H9 (cell line): ENCODE measurements around the gene STK32B. TPM values are rescaled to one million over a fixed set of nuclear protein-coding genes. Genes with fewer than 3 reads are reported as not detected.

Experiments
- DNase-seq: peaks from one replicate; pipeline ENCODE4 v3.0.0-alpha.2; 2017
- H2AFZ ChIP-seq: one replicate; pipeline ENCODE4 v1.6.1; 2013; ENCODE audit warnings: mild to moderate bottlenecking, low read length, control low read depth, moderate library complexity
- H2AK5ac ChIP-seq: 2 replicates; pipeline ENCODE4 v1.6.1; 2013; ENCODE audit warnings: low read length, control low read depth, mixed read lengths; ENCODE audit not compliant: insufficient read length
- H2BK120ac ChIP-seq: one replicate; pipeline ENCODE4 v1.6.1; 2013; ENCODE audit warnings: low read depth, mild to moderate bottlenecking, low read length, control low read depth, inconsistent platforms; ENCODE audit not compliant: poor library complexity, severe bottlenecking
- H2BK12ac ChIP-seq: 2 replicates; pipeline ENCODE4 v1.6.1; 2013; ENCODE audit warnings: low read length, control low read depth, mixed read lengths, low read depth; ENCODE audit not compliant: insufficient read length
- H2BK15ac ChIP-seq: 2 replicates; pipeline ENCODE4 v1.6.1; 2013; ENCODE audit warnings: low read depth, low read length, control low read depth
- H2BK20ac ChIP-seq: one replicate; pipeline ENCODE4 v1.6.1; 2013; ENCODE audit warnings: low read depth, mild to moderate bottlenecking, low read length, control low read depth, inconsistent platforms; ENCODE audit not compliant: poor library complexity, severe bottlenecking
- H2BK5ac ChIP-seq: 2 replicates; pipeline ENCODE4 v1.6.1; 2013; ENCODE audit warnings: low read length, control low read depth, mixed read lengths; ENCODE audit not compliant: insufficient read length
- H3K14ac ChIP-seq: 2 replicates; pipeline ENCODE4 v1.6.1; 2013; ENCODE audit warnings: low read length, control low read depth; ENCODE audit not compliant: insufficient read depth
- H3K18ac ChIP-seq: 2 replicates; pipeline ENCODE4 v1.6.1; 2013; ENCODE audit warnings: low read depth, mild to moderate bottlenecking, mixed read lengths, low read length, control low read depth; ENCODE audit not compliant: insufficient read length
- H3K23ac ChIP-seq: 2 replicates; pipeline ENCODE4 v1.6.1; 2013; ENCODE audit warnings: low read length, control low read depth, mixed read lengths, low read depth; ENCODE audit not compliant: insufficient read length
- H3K23me2 ChIP-seq: 2 replicates; pipeline ENCODE4 v1.6.1; 2013; ENCODE audit warnings: low read depth, mild to moderate bottlenecking, mixed read lengths, low read length, control low read depth; ENCODE audit not compliant: insufficient read length, poor library complexity, severe bottlenecking
- H3K27ac ChIP-seq: 2 replicates; pipeline ENCODE4 v1.5.1; 2013; ENCODE audit warnings: low read length, control low read depth, mixed read lengths, low read depth; ENCODE audit not compliant: insufficient read length
- H3K27me3 ChIP-seq: 2 replicates; pipeline ENCODE4 v1.6.1; 2013; ENCODE audit warnings: low read length, control low read depth, inconsistent platforms; ENCODE audit not compliant: insufficient read depth
- H3K4ac ChIP-seq: 2 replicates; pipeline ENCODE4 v1.6.1; 2013; ENCODE audit warnings: low read depth, mild to moderate bottlenecking, control low read depth, inconsistent platforms, low read length, moderate library complexity
- H3K4me1 ChIP-seq: 2 replicates; pipeline ENCODE4 v1.6.1; 2013; ENCODE audit warnings: low read length, control low read depth, inconsistent platforms; ENCODE audit not compliant: insufficient read depth
- H3K4me2 ChIP-seq: 2 replicates; pipeline ENCODE4 v1.6.1; 2013; ENCODE audit warnings: low read length, control low read depth, mixed read lengths; ENCODE audit not compliant: insufficient read length, insufficient read depth
- H3K56ac ChIP-seq: 2 replicates; pipeline ENCODE4 v1.6.1; 2013; ENCODE audit warnings: low read depth, mild to moderate bottlenecking, mixed read lengths, low read length, control low read depth; ENCODE audit not compliant: insufficient read length
- H3K79me1 ChIP-seq: 2 replicates; pipeline ENCODE4 v1.6.1; 2013; ENCODE audit warnings: low read depth, mild to moderate bottlenecking, moderate library complexity, low read length, control low read depth, inconsistent platforms; ENCODE audit not compliant: insufficient read depth, poor library complexity, severe bottlenecking
- H3K79me2 ChIP-seq: 2 replicates; pipeline ENCODE4 v1.6.1; 2013; ENCODE audit warnings: low read length, control low read depth, inconsistent platforms; ENCODE audit not compliant: insufficient read depth
- H3K9ac ChIP-seq: 2 replicates; pipeline ENCODE4 v1.6.1; 2013; ENCODE audit warnings: low read length, control low read depth, mixed read lengths; ENCODE audit not compliant: insufficient read length; ENCODE audit errors: extremely low read depth
- H3K9me3 ChIP-seq: one replicate; pipeline ENCODE4 v1.6.1; 2013; ENCODE audit warnings: low read depth, low read length, inconsistent platforms; ENCODE audit not compliant: control insufficient read depth
- H3T11ph ChIP-seq: one replicate; pipeline ENCODE4 v1.6.1; 2013; ENCODE audit warnings: mild to moderate bottlenecking, low read length, control low read depth, inconsistent platforms
- H4K20me1 ChIP-seq: one replicate; pipeline ENCODE4 v1.6.1; 2013; ENCODE audit not compliant: control insufficient read depth, insufficient read length, insufficient read depth
- H4K5ac ChIP-seq: 2 replicates; pipeline ENCODE4 v1.6.1; 2013; ENCODE audit warnings: low read depth, mild to moderate bottlenecking, mixed read lengths, low read length, control low read depth; ENCODE audit not compliant: insufficient read length
- H4K8ac ChIP-seq: replicated peaks from 2 replicates; pipeline ENCODE4 v1.6.1; 2013; ENCODE audit warnings: low read length, control low read depth, mixed read lengths, low read depth; ENCODE audit not compliant: insufficient read length
- H4K91ac ChIP-seq: 2 replicates; pipeline ENCODE4 v1.6.1; 2013; ENCODE audit warnings: low read depth, mild to moderate bottlenecking, moderate library complexity, mixed read lengths, low read length, control low read depth; ENCODE audit not compliant: insufficient read length
- H3K27ac Mint-ChIP-seq, 3 experiments: 2 replicates in 2 of 3; 3 replicates in 1 of 3; pipeline ENCODE4 v1.8.0; 2020 to 2021; ENCODE audit warnings: mixed read lengths in 3 of 3, mild to moderate bottlenecking in 1 of 3, moderate library complexity in 1 of 3
- H3K27me3 Mint-ChIP-seq: 2 replicates; pipeline ENCODE4 v1.8.0; 2021; ENCODE audit warnings: low read depth, mild to moderate bottlenecking, moderate library complexity, mixed read lengths
- H3K36me3 Mint-ChIP-seq, 3 experiments: 2 replicates in 2 of 3; 3 replicates in 1 of 3; pipeline ENCODE4 v1.8.0; 2020 to 2021; ENCODE audit warnings: low read depth in 3 of 3, mixed read lengths in 3 of 3; ENCODE audit not compliant: insufficient read depth in 1 of 3
- H3K4me1 Mint-ChIP-seq, 2 experiments: 2 replicates each; pipeline ENCODE4 v1.8.0; 2020; ENCODE audit warnings: mixed read lengths in 2 of 2
- H3K4me3 Mint-ChIP-seq, 2 experiments: 2 replicates in 1 of 2; 3 replicates in 1 of 2; pipeline ENCODE4 v1.8.0; 2020 to 2021; ENCODE audit warnings: mild to moderate bottlenecking in 2 of 2, mixed read lengths in 2 of 2, moderate library complexity in 1 of 2
- H3K9me3 Mint-ChIP-seq, 2 experiments: 2 replicates in 1 of 2; 3 replicates in 1 of 2; pipeline ENCODE4 v1.8.0; 2020; ENCODE audit warnings: mild to moderate bottlenecking in 2 of 2, mixed read lengths in 2 of 2, moderate library complexity in 1 of 2
- CTCF ChIP-seq: fragments of 200-600 bp; sonication (generic); conservative IDR thresholded peaks from 3 replicates; pipeline ENCODE4 v1.8.0; 2021; ENCODE audit warnings: antibody characterized with exemption, mild to moderate bottlenecking
- WGBS: extraction: QIAGEN DNeasy Blood & Tissue Kit; methylation state at CpG from one replicate; pipeline ENCODE4 v1.1.7; 2013; ENCODE audit warnings: missing lambda C conversion rate, low lambda C conversion rate, mixed read lengths; ENCODE audit not compliant: insufficient read length; ENCODE audit errors: extremely low coverage; 5-methylcytosine and 5-hydroxymethylcytosine counted together
- total RNA-seq: library from RNA; stranded (reverse); gene quantifications from 2 replicates; pipeline ENCODE4 v1.2.1, GENCODE V29; 2021

STK32B gene
- total RNA-seq, 1 experiment from 2014 or later, result 1.0 TPM

- Mint-ChIP-seq H3K27me3 (peaks cover 2% of the 10 kb centered on the region; the same call in 1 of the 2 replicates), H3K9me3 (peaks cover 3 to 4% of the 10 kb centered on the region in 2 experiments; a peak in 3 of 5 replicates), H3K27ac (no peak overlapping the region), H3K36me3 (no peaks in the 10 kb centered on the region), H3K4me1 (no peaks in the 10 kb centered on the region; a peak in 1 of 4 replicates), H3K4me3 (no peak overlapping the region)
- no peak for DNase-seq
- no peak overlapping the region for H3T11ph ChIP-seq
- no peaks in the 10 kb centered on the region for H3K27me3 ChIP-seq
- H3K23me2 ChIP-seq, result no peaks in the 10 kb centered on the region
- no peak for TF ChIP-seq CTCF
- no peaks in the 10 kb centered on the region for H3K4me1 ChIP-seq
- no peak overlapping the region for H2BK12ac ChIP-seq
- no peak overlapping the region for H3K27ac ChIP-seq
- H3K4me2 ChIP-seq, result no peak overlapping the region
- H3K79me1 ChIP-seq, result no peaks in the 10 kb centered on the region
- no peak overlapping the region for H2BK15ac ChIP-seq
- H3K23ac ChIP-seq, result no peak overlapping the region
- no peak overlapping the region for H3K14ac ChIP-seq
- H2BK20ac ChIP-seq, result no peak overlapping the region
- H4K91ac ChIP-seq, result no peak overlapping the region
- H2AFZ ChIP-seq, result no peak overlapping the region
- no peak overlapping the region for H3K56ac ChIP-seq
- H2BK120ac ChIP-seq, result no peak overlapping the region
- H3K9me3 ChIP-seq, result no peaks in the 10 kb centered on the region
- H3K4ac ChIP-seq, result no peak overlapping the region
- no CpG with 5 or more reads among the region's 6 CpGs for WGBS
- no peak overlapping the region for H2BK5ac ChIP-seq
- no peak overlapping the region for H3K18ac ChIP-seq
- H2AK5ac ChIP-seq, result no peak overlapping the region
- no peaks in the 10 kb centered on the region for H3K79me2 ChIP-seq
- no peaks in the 10 kb centered on the region for H4K20me1 ChIP-seq
- no peak overlapping the region for H3K9ac ChIP-seq
- no peak overlapping the region for H4K5ac ChIP-seq
- no peak overlapping the region for H4K8ac ChIP-seq
These were observed 290.2 kb downstream of the STK32B start for GRCh38 chr4:5341526-5341925.
